SHP77 (cell line): Measurements from ENCODE around the gene ALDOC.
"Not testable (repeated sequence)": the region's sequence is repeated elsewhere in the genome, so short reads cannot be mapped to it uniquely, and the experiment has no call there.

Experiments
- DNase-seq, 2 experiments: peaks; one replicate each; lab custom pipeline; 2025; lab: John Stamatoyannopoulos, UW

Gene ALDOC

DNA sequence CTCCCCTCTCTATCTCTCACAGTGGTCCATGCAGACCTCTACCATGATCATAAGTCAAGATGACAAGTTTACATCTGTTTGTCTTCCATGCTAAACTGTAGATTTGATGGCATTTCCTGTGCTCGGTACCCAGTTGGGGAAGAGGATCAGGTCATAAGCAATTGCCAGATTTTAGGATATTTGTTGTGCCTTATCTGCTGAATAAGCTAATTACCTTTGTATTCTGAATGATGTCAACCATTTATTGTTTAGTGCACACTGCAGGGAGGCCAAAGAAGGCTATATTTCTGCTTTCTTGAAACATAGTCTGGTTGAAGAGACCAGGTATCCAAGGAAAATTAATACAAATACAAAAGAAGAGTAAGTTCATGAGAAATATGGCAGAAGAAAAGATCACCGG lies 5.8 kb upstream of the ALDOC start:
- DNase-seq, result no peak

DNA sequence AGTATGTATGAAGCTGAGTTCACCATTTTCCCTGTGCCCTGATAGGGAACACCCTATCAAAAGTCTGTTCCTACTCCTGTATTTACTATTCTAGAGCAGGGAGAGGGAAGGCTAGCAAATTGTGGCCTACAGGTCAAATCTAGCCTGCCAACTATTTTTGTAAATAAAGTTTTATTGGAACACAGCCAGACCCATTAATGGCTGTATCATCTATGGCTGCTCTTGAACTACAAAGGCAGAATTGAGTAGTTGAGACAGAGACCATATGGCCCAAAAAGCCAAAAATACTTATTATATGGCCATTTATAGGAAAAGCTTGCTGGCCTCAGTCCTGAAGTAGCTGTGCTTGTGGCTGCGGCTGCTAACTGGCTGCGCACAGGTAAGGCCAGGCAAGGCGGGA lies 4.3 kb upstream of the ALDOC start:
- no peak for DNase-seq

DNA sequence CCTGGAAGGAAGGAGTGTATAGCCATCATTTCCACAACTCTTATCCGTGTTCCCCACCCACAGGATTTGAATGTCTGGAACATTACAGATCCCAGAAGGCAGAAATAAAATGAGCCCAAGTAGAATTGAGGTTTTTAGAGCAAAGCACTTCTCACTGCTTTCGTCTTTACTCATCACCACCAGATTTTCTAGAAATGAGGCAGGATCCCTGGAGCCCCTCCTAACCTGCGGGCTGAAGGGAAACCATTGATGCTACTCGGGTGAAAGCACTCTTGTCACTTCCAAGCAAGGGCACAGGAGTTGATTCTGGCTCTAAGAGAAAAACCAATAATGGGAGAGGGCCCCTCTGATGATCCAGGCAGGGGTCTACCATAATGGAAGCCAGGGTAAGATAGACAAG lies 2.8 kb upstream of the ALDOC start:
- no peak for DNase-seq

DNA sequence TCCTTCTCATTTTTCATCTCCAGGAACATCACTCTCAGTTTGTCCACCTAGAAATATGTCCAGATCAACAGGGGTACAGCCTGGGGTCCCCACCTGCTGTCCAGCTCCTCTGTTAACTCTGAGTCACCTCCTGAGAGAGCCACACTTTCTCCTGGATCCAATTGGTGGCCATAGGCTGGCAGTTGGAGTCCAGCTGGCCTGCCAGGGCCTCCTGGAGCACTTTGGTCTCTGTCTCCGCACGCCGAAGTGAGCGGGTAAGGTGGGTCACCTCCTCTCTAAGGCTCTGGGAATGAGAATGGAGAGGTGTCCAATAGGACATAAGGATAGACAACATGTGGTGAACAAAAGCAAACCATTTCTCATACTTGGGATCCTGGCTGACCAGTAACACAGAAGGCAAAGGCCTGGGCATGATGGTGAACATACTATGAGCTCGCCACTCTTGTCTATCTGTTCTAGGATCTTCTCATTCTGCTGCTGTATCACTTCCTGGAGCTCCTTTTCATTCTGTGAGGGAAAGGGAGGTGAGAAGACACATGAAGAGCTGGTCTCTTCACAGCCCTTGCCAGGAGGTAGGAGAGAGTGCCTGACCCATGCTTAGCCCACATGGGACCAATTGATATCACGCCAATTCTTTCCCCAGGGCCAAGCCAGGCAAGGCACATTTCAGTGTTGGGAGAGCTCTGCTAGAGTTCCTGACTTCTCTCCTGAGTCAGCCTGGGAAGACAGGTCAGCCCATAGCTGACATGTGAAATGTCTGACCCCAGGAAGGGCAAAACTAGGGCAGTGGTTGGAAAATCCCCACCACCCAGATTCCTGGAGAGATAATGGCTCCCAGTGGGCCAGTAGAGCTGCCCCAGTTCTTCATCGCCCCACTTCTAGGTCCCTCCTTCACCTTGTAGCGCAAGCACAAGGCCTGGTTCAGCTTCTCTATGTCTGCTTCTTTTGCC lies 1.8 kb upstream of the ALDOC start:
- DNase-seq, result no peak

DNA sequence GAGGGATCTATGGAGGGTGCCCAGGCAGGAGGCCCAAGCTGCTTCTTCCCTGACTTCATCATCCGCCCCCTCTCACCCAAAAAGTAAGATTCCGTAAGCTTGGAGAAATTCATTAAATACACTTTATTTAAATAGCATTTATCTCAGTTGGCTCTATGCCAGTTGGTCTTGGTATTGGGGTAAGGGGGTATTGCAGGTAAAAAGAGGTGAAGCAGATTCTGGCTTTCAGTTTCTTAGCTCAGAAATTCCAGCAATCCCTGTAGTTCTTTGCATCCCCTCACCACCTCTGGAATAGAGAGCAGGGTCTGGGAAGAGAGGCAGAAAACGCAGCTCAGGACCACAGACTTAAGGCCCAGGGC lies 750 bp upstream of the ALDOC start:
- DNase-seq, result no peak

DNA sequence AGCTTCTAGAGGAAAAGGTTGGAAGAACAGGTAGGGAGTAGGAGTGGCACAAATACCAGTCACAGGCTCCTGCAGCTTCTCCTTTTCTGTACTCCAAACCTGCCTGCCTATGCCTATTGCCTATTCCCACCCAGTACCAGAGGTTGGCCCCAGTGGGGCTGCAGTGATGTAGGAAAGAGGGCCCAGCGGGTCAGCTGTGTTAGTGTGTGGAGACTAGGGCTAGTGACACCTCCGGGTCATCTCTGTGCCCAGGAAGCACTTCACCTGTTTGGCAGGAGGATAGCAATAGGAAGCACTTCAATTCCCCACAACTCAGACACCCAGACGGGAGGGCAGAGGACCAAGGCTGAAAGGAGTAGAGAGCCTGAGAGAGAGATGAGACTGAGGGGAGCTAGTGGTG lies 679 bp downstream of the ALDOC start:
- DNase-seq, result not testable (repeated sequence)

DNA sequence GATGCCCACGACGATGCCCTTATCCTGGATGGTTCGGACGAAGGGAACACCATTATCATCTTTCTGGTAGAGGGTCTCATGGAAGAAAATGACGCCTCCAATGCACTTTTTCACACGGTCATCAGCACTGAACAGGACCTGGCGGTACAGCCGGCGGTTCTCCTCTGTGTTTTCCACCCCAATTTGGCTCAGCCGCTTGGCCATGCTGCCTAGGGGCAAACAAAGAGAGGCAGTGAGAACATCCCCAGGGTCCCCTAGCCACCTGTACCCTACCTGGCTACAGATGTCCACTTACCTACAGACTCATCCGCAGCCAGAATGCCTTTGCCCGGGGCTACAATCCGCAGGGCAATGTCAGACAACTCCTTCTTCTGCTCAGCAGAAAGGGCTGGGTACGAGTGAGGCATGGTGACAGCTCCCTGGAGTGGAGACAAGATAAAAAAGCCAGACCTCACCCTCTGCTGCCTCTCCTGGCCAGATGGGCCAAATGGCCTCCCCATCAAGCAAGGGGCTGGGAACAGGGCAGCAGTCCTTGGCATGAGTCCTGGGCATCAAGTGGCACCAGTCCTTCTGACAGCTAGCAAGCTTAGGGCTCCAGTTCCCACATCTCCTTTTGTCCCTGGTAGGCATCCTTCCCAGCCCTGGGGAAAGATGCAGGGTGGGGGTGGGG lies 1.4 kb downstream of the ALDOC start:
- DNase-seq, result no peak

DNA sequence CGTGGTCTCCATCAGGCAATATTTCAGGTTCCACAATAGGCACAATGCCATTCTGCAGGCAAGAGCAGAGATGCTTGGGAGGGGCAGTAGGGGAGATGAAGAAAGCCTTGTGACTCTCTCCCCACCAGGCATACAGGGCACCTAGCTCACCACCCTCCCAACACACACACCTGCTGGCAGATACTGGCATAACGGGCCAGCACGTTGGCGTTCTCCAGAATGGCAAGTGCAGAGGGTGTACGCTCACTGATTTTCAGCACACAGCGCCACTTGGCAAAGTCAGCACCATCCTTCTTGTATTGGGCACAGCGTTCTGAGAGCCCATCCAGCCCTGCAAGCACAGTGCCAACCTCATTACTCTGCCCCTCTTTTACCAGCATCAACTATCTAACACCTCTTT lies 2.2 kb downstream of the ALDOC start:
- DNase-seq, result no peak

DNA sequence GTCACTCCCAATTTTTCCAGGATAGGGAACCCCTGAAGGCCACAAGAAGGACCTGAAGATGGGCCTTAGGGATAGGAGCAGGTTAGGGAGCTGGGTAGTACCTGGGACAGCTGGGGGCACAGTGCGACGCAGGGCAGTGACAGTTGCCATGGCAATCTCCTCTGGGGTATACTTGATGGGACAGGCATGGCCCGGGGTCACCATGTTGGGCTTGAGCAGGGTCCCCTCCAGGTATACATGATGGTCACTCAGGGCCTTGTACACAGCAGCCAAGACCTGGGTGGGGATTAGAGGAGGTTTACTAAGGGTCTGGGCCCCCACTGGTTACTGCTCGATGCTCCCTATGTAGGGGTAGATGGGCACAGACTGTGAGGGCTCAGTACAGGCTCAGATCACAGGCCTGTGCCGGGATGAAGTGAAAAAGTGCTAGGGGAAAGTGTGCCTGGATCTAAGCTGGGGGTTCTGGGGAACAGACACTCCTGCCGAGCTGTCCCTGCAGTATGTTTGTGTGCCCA lies 2.7 kb downstream of the ALDOC start:
- DNase-seq, result no peak

DNA sequence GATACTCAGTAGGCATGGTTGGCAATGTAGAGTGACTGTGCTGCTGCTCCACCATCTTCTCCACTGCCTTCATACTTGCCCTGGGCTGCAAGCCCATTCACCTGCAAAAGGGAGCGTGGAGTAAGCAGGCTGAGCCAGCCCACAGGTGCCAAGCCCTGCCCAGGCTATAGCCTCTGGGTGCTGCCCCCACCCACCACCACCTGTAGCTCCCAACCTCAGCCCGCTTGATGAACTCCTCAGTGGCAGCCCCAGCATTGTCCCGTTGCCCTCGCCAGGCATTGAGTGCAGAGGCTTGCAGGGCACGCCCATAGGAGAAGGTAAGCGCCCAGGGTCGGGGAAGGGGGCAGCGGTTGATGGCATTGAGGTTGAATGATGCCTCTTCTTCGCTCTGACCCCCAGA lies 3.2 kb downstream of the ALDOC start:
- DNase-seq, result no peak

DNA sequence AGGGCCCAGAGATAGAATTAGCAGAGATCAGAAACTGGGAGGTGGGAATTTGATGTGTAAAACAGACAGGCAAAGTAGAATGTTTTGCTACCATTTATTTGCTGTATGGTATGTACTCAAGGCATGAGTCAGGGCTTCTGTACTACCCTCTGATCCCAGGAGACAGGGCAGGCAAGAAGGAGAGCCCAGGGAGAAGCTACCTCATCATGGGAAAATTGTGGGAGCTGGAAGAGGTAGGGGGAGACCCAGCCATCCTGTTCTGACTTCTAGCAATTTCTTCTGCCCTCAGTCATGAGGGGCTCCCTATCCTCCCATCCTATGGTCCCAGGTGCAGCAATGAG lies 3.7 kb downstream of the ALDOC start:
- DNase-seq, result no peak

DNA sequence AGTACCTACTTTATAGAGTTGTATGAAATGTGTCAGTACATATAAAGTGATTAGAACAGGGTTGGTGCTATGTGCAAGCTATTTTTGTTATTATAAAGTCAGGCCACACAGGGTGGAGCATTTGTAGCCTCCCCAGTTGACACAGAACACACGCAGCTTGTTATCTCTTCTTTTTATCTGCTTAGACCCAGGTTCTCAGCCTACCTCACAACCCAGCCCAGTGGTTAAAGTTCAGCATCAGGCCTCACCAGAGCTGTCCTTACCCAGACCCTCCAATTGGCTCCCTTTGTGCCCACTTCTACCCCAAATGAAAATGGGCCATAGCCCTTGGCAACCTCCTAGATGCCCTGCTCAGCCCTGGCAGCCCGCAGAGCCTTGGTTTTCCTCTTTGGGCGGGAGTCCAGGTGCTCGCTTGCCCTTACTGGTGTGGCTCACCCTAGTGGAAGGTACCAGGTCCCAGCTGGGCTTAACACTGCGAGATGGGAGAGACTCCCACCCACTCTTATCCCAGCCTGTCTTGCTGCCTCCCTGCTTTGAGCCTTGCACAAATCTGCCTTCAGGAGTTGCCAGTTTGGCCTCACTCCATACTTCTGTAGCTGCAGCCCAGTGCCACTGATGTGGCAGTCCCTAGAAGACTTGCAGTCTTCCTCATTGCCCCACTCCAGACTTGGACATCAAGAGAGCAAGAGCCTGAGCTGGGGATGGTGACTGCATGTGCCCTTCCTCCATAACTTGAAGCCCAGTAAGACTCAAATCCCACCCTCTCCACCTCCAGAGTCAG lies 4.2 kb downstream of the ALDOC start:
- no peak for DNase-seq

DNA sequence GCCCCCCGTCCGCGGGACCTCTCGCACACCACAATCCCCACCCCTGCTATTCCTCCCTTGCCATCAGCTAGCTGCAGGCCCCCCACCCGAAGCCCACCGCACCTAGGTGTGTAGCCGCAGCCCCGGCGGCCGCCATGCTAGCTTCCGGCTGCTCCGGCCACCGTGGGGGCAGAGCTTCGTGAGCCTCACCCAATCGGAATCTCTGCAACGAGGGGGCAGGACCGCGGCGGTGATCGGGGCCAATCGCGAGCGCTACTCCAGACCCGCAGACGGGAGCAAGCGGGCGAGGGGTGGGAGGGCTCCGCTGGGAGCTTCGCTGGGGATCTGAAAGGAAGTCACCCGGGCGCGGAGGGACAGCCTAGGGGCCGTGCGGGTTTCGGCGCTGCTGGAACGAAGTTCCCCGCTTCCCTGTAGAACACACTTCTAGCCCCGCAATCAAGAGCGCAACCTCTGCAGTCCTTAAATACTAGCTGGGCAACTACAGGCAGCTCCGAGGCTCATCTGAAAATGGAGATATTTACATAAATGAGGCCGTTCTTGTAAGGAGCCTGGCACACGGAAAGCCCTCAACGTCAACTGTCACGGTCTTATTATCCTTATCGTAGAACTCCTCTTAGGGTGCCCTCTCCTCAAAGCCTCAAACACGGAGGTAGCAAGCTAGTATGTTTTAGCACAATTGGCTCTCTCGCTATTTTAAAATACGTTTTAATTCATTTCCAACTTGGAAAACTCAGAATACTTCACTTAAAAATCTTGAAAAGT lies 5.2 kb downstream of the ALDOC start, which contains the start of gene PIGS:
Gene PIGS, minus strand, starts transcription at position 164 of the 762 bp plus-strand sequence. Its CDS starts 28 bp downstream, at position 136.
- peak; percentile 94 to 96 for DNase-seq

DNA sequence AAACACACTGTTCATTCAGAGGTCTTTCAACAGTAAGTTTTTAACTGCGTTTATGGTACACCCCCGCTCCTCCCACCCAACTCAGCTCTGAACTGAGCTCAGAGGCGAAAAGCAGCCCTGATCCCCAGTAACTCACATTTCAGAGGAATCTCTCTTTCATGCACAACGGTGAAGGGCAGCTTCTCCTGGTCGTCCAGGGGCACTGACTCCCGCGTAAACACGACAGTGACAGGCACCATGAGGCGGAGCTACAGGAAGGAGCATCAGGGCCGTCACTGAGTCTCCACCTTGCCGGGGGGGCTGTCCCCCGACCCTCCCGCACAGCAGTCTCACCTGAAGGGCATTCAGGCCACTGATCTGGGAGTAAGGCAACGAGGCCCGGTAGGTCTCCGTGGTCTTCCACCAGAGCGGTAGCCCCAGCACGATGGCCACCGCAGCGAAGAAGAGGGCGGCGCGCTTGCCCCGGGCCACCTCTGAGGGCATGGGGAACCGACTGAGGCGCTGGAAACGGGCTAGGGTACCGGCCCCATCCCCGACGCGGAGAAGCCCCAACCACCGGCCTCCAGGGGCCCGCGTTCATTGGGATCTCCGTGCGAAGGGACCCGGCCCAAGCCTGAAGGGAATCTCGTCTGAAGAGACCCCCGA lies 5.9 kb downstream of the ALDOC start:
- peak; percentile 40 to 47 for DNase-seq

DNA sequence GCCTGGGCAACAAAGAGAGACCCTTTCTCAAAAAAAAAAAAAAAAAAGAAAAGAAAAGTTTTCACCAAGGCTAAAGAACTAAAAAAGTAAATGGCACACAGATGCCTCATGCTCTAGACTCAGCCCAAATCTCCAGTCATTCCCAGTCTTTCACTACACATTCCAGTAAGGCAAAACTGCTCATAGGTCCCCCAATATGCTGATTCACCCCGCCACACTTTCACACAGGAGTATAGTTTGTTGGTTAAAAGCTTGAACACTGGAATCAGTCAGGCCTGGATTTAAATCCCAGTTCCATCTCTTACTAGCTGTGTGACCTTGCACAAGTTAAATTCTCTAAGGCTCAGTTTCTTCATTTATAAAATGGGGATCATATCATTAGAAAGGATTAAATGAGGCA lies 7.2 kb downstream of the ALDOC start:
- DNase-seq, result no peak

DNA sequence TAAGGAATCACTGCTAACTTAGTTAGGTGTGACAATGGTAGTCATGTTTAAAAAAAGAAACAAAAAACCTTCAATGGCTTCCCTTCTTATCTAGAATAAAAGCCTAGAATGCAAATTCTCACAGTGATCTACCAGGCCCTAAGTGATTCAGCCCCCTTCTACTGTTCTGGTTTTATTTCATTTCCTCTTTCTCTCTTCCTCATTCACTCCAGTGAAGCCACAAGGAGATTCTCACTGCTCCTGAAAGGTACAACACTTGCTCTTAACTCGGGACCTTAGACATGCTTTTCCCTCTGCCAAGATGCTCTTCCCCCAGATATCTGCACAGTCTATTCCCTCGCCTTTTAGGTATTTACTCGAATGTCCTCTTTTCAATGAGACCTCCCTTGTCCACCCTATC lies 9.1 kb downstream of the ALDOC start:
- DNase-seq, result no peak

DNA sequence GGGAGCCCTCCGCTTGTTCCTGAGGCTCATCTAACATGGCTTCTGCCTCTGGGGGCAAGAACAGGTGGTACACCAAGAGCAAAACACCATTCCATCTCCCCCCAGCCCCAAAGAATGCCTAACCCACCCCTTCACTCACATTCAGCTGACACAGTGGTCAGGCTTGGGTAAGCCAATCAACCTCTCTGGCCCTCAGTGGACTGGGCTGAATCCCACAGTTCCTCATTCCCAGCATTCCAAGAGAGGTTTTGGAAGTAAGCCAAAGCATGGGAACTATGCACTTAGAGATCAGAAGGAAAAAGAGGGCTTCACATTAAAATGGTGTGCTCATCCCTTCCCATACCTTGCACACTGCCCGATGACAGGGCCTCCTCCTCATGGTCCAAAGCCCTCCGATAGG lies 13.2 kb downstream of the ALDOC start:
- no peak for DNase-seq

DNA sequence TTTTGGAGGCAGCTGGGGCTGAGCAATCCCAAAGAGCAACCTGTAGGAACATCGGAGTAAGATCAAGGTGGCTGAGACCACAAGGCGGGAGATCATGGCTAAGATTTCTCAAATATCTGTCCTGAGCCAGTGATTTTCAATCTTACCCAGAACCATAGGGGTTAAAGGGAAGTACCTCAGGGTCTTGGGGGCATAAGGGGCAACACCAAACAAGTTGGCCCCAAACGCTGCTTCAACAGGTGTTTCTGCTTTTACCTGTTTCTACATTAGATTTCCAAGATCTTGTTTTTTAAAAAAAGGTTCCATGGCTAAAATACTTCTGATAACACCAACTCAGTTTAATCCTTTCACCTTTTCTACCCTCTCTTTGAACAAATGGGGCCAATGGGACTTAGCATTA lies 21.7 kb downstream of the ALDOC start:
- DNase-seq, result no peak

DNA sequence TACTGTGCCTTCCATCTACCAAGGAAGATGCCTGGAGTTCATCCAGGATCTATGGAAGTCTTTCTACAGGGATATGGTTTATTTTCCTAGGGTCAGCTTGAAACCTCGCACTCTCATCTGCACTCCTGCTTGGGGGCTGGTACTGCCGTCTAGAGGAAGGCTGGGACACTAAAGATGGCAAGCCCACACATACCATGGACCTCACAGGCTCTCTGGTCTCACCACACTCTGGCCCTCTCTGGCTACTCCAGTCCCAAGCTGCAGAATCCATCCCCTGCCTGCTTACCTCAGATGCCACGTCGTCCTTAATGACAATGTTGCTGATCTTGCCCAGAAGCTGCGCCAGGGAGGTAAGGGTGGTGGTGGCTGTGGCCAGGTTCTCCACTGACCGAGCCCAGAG lies 22.1 kb downstream of the ALDOC start:
- no peak for DNase-seq

DNA sequence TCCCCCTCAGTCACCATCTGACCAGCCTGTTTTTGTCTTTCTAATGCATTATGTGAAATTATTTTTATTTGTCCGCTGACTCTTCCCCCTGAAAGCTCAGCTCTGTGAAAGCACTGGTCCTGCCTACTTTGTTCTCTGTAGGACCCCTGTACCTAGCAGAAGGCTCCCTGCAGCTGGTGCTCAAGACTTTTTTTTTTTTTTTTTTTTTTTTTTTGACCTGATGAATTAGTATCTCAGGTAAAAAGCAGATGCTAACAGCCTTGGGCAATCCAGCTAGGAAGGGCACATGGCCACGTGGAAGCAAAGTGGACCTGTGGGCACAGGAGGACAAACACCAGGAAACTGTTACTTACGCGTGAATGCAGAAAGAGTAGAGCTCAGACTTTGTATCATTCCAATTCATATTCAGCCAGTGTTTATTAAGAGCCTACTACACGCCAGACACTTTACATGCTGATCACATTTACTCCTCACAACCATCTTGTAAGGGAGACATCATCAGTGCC lies 23.6 kb downstream of the ALDOC start:
- no peak for DNase-seq
